Measurements from ENCODE around the gene CRACR2A. TPM values are rescaled to one million over a fixed set of nuclear protein-coding genes. Genes with fewer than 3 reads are reported as not detected.
A peak's percentile ranks its signal among the peaks of the same experiment; 100 is the strongest.

Gene CRACR2A
- total and polyA plus RNA-seq, 10 of the 15 experiments (the other 5 are each of a cell fraction or from before 2014, with no cell fraction given): 2.1 to 18.0 (median 13.2) TPM

GRCh38 chr12:3629057-3629830 is 123.7 kb downstream of the CRACR2A start:
- BruUV-seq (replicated peaks): no TSS peak
- Histone ChIP-seq H3K9me3 (replicated peaks; ENCODE audit: control insufficient read depth, insufficient read depth, low read length) (no peaks in the 10 kb centered on the region), H3K4me1 (ENCODE audit: control insufficient read depth, insufficient read depth, low read length) (no peaks in the 10 kb centered on the region), H4K20me1 (ENCODE audit: control insufficient read depth, insufficient read depth) (no peaks in the 10 kb centered on the region), H2AFZ (ENCODE audit: control insufficient read depth, low read depth, low read length) (no peak overlapping the region), H3K27me3 (replicated peaks in 1 of 2; ENCODE audit: control insufficient read depth in 2 of 2, insufficient read depth in 2 of 2, low read length in 1 of 2) (no peaks in the 10 kb centered on the region), H3K27ac (ENCODE audit: control insufficient read depth, insufficient read depth) (no peak overlapping the region), H3K4me3 (no peak overlapping the region), H3K36me3 (ENCODE audit: control insufficient read depth in 2 of 2, insufficient read depth in 2 of 2, low read length in 1 of 2) (no peaks in the 10 kb centered on the region; a peak in 2 of 4 replicates), H3K79me2 (ENCODE audit: control insufficient read depth, insufficient read depth, low read length) (no peaks in the 10 kb centered on the region), H3K9ac (ENCODE audit: control insufficient read depth, insufficient read depth, low read length) (no peak overlapping the region), H3K4me2 (ENCODE audit: control insufficient read depth, insufficient read depth) (no peak overlapping the region)
- ATAC-seq (no peak), DNase-seq (ENCODE audit: low read depth, low spot score) (no peak), FAIRE-seq (no peak)
- CTCF ChIA-PET: no interaction called here
- 96% methylated on average over 11 of the region's 14 CpGs for WGBS (ENCODE audit: insufficient coverage, insufficient replicate concordance, low lambda C conversion rate, missing lambda C conversion rate)
- RAD21 ChIA-PET (ENCODE audit: unreplicated experiment): no interaction called here
- intact Hi-C loops (cut with micrococcal nuclease; ENCODE audit: unreplicated experiment) (no loop called here), in situ Hi-C loops (cut with MboI) (no loop called here)
- POLR2A ChIA-PET: no interaction called here
- SMC1A ChIA-PET (ENCODE audit: uncharacterized antibody, unreplicated experiment): interaction anchor here (0.6 kb wide), 1 partner anchor 69 kb away, joined by 3 read pairs; no protein-coding TSS in a partner anchor
- TF ChIP-seq BCL3 (IDR thresholded peaks at IDR 0.05; ENCODE audit: borderline replicate concordance, insufficient read depth, low read depth, low read length, poor library complexity, severe bottlenecking): peak; percentile 47
- TF ChIP-seq CHD1 (IDR thresholded peaks at IDR 0.05; ENCODE audit: low read depth, low read length): no peak
- TF ChIP-seq SMC3 (IDR thresholded peaks at IDR 0.05; ENCODE audit: borderline replicate concordance, low read length): no peak

GRCh38 chr12:3628629-3629028 is 124.3 kb downstream of the CRACR2A start:
- Histone ChIP-seq H3K79me2 (ENCODE audit: control insufficient read depth, insufficient read depth, low read length) (no peaks in the 10 kb centered on the region), H2AFZ (ENCODE audit: control insufficient read depth, low read depth, low read length) (no peak overlapping the region), H4K20me1 (ENCODE audit: control insufficient read depth, insufficient read depth) (no peaks in the 10 kb centered on the region), H3K9ac (ENCODE audit: control insufficient read depth, insufficient read depth, low read length) (no peak overlapping the region), H3K4me1 (ENCODE audit: control insufficient read depth, insufficient read depth, low read length) (no peaks in the 10 kb centered on the region), H3K27ac (ENCODE audit: control insufficient read depth, insufficient read depth) (no peak overlapping the region), H3K4me3 (no peak overlapping the region), H3K4me2 (ENCODE audit: control insufficient read depth, insufficient read depth) (no peak overlapping the region), H3K27me3 (replicated peaks in 1 of 2; ENCODE audit: control insufficient read depth in 2 of 2, insufficient read depth in 2 of 2, low read length in 1 of 2) (no peaks in the 10 kb centered on the region), H3K36me3 (ENCODE audit: control insufficient read depth in 2 of 2, insufficient read depth in 2 of 2, low read length in 1 of 2) (no peaks in the 10 kb centered on the region; a peak in 2 of 4 replicates), H3K9me3 (replicated peaks; ENCODE audit: control insufficient read depth, insufficient read depth, low read length) (no peaks in the 10 kb centered on the region)
- in situ Hi-C loops (cut with MboI): no loop called here
- DNase-seq (ENCODE audit: low read depth, low spot score): no peak
- no peak for ATAC-seq
- FAIRE-seq: no peak
- no TSS peak for BruUV-seq (replicated peaks)
- ChIA-PET SMC1A (ENCODE audit: uncharacterized antibody, unreplicated experiment) (no interaction called here), POLR2A (no interaction called here), CTCF (no interaction called here), RAD21 (ENCODE audit: unreplicated experiment) (no interaction called here)
- WGBS (ENCODE audit: insufficient coverage, insufficient replicate concordance, low lambda C conversion rate, missing lambda C conversion rate): 97% methylated on average over 8 of the region's 8 CpGs
- intact Hi-C loops (cut with micrococcal nuclease; ENCODE audit: unreplicated experiment): no loop called here
- no peak for TF ChIP-seq SUZ12 (IDR thresholded peaks at IDR 0.05; ENCODE audit: unreplicated experiment)
- TF ChIP-seq NFYB (IDR thresholded peaks at IDR 0.05; ENCODE audit: insufficient read depth, low read depth, low read length): no peak
- no peak for TF ChIP-seq FOXM1 (IDR thresholded peaks at IDR 0.05; ENCODE audit: low read depth, low read length)
- TF ChIP-seq BCL11A (IDR thresholded peaks at IDR 0.05; ENCODE audit: low read depth, low read length): no peak
- no peak for TF ChIP-seq EZH2 (IDR thresholded peaks at IDR 0.05; ENCODE audit: borderline replicate concordance, control insufficient read depth, low read depth, low read length)
- no peak for TF ChIP-seq KLF5 (IDR thresholded peaks at IDR 0.05; ENCODE audit: partially characterized antibody)
- TF ChIP-seq NKRF (conservative IDR thresholded peaks at IDR 0.05): no peak
- TF ChIP-seq RELA (IDR thresholded peaks at IDR 0.05; ENCODE audit: borderline replicate concordance, partially characterized antibody): no peak
- TF ChIP-seq EED (IDR thresholded peaks at IDR 0.05; ENCODE audit: low read depth): no peak
- TF ChIP-seq RBBP5 (conservative IDR thresholded peaks at IDR 0.05): no peak
- no peak for TF ChIP-seq GABPA (IDR thresholded peaks at IDR 0.05; ENCODE audit: low read depth)
- no peak for TF ChIP-seq TBL1XR1 (IDR thresholded peaks at IDR 0.05; ENCODE audit: low read depth, low read length)

Measured in GM12878 (cell line).